ENCODE results near the gene GPT2.
"Not testable (repeated sequence)": the region's sequence is repeated elsewhere in the genome, so short reads cannot be mapped to it uniquely, and the experiment has no call there.

GPT2 gene

DNA sequence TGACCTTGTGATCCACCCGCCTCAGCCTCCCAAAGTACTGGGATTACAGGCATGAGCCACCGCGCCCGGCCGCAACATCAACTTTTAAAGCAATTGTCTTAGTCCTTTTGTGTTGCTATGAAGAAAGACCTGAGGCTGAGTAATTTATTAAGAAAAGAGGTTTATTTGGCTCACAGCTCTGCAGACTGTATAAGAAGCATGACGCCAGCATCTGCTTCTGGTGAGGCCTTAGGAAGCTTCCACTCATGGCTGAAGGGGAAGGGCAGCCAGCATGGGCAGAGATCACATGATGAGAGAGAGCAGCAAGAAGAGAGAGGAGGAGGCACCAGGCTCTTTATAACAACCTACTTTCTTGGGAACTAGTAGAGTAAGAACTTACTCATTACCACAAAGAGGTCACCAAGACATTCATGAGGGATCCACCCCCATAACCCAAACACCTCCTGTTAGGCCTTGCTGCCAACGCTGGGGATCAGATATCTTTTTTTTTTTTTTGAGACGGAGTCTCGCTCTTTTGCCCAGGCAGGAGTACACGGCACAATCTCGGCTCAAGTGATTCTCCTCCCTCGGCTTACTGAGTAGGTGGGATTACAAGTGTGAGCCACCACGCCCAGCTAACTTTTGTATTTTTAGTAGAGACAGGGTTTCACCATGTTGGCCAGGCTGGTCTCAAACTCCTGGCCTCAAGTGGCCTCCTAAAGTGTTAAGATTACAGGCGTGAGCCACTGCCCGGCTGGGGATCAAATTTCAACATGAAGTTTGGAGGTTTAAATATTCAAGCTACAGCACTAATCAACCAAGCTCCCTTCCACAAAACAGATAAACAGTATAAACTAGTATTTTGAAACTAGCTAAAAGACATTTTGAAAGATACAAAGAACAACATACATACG, 21.4 kb upstream of the GPT2 start:
- FAIRE-seq: no peak

- FAIRE-seq: no peak
Observed at GRCh38 chr16:46866286-46866685, 17.9 kb upstream of the GPT2 start.

- FAIRE-seq: not testable (repeated sequence)
Observed at GRCh38 chr16:46867486-46867885, 16.7 kb upstream of the GPT2 start.

GRCh38 chr16:46868891-46869290, 15.3 kb upstream of the GPT2 start:
- FAIRE-seq: not testable (repeated sequence)

DNA sequence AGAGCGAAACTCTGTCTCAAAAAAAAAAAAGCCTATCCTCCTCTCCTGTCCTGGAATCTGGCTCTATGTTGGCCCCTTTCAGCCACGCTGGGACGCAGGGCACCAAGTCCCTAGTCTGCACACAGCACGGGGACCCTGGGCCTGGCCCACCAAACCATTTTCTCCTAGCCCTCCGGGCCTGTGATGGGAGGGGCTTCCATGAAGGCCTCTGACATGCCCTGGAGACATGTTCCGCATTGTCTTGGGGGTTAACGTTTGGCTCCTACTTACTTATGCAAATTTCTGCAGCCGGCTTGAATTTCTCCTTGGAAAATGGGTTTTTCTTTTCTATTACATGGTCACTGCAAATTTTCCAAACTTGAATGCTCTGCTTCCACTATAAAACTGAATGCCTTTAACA, 12.6 kb upstream of the GPT2 start:
- FAIRE-seq: no peak

DNA sequence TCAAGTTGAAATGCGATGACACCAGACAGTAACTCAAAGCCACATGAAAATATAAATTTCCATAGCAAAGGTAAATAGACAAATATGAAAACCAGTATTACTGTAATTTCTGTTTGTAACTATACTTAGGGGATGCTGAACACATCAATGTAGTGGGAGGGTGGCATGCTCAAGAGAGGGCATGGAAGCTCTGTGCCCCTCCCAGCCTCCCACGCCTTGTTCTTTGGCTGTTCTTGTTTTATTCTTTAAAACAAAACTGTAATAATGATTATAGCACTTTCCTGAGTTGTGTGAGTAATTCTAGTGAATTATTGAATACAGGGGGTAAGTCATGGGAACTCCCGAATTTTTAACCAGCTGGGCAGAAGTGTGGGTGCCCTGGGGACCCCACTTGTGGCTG, 11.0 kb upstream of the GPT2 start:
- no peak for FAIRE-seq

- FAIRE-seq: no peak
Observed at GRCh38 chr16:46875243-46875642, 8.9 kb upstream of the GPT2 start.

DNA sequence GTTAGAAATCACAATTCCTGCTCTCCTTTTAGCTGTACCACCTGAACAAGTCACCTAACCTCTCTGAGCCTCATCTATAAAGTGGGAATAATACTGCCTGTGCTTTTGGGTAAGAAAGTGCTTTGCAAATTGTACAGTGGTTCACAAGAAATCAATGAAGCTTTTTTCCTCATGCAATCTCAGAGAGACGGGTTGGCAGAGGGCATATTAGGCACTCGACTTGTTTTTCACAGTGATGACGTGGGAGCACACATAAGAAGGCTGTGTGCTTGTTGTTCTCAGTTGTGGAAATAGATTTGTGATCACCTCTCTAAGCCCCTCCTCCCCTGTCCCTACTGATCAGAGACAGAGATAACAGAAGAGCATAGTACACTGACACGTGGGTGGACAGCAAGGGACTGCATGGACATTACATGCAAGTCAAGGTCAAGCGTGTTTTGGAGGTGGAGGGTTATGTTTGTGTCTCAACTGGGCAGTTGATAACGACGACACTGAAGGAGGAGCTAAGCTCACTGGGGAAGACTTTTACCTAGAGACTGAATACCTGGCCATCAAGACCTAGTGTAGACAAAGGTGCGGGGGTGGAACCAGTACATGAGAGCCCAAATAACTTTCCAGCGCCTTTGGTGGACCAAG, 1.7 kb upstream of the GPT2 start:
- no peak for FAIRE-seq

DNA sequence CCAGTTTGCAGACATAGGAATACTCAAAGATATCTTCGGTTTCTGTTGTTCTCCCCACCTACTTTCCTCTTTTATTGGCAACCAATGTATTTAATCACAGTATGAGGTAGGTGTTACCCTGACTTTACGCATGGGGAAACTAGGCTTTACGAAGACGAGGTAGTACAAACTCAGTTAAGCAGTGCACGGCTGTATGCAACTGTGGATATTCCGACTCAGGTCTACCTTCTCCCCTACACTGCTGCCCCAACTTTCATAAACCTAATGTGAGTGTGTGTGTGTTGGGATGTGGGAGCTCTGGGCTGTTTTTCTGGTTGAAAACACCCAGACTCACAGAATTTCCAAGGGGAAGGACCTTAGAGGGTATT, 1.2 kb upstream of the GPT2 start:
- no peak for FAIRE-seq

- no peak for FAIRE-seq
Observed at GRCh38 chr16:46883353-46883689, 841 bp upstream of the GPT2 start.

DNA sequence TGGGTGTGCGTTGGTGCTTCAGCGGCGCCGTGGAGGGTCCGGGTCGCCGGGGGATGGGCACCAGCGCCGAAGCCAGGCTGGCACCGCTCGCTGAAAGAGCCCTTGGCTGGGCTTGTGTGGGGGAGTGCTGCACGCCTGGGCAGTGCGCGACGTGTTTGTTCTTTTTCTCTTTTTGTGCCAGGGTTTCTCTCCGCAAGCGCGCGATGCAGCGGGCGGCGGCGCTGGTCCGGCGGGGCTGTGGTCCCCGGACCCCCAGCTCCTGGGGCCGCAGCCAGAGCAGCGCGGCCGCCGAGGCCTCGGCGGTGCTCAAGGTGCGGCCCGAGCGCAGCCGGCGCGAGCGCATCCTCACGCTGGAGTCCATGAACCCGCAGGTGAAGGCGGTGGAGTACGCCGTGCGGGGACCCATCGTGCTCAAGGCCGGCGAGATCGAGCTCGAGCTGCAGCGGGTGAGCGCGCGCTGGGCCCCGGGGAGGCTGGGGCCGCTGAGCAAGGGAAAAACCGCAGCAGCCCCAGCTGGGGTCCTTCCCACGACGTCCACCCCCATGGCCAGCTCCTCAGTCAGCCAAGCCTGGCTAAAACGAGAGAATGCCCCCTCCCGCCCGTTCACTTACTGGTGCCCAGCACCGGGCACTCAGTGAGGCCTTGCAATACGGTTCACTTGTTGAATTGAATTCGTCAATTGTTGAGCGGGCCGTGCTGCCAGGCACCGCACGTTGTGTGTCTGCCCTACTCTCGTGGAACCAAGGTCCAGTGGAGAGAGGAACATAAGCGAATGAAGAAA, 541 bp downstream of the GPT2 start:
- no peak for FAIRE-seq

- no peak for FAIRE-seq
Observed at GRCh38 chr16:46885960-46886763, 2.0 kb downstream of the GPT2 start.

DNA sequence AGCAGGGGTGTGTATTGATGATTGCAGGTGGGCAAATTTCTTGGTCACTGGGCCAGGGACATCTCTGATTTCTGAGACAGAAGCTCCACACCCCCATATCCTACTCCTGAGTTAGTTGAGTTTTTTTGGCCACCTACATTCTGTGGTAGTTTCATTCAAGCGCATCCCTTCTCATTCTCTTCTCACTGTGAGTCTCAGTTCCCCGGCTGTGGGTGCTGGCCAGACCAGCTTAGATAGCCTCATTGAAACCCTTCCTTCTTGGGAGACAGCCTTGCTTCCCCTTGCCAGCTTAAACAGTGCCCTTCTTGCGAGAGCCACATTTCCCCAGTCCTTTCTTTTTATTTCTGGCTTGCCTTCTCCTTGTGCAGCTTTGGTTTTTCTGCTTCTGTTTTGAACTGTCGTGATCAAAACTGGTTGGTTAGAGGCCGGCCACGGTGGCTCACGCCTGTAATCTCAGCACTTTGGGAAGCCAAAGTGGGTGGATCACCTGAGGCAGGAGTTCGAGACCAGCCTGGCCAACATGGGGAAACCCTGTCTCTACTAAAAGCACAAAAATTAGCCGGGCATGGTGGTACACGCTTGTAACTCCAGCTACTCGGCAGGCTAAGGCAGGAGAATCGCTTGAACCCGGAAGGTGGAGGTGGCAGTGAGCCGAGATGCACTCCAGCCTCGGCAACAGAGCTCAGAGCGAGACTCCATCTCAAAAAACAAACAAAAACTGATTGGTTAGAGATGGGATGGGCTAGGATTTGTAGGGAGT, 2.8 kb downstream of the GPT2 start:
- no peak for FAIRE-seq

GRCh38 chr16:46887524-46887854, 3.3 kb downstream of the GPT2 start:
- FAIRE-seq: no peak

DNA sequence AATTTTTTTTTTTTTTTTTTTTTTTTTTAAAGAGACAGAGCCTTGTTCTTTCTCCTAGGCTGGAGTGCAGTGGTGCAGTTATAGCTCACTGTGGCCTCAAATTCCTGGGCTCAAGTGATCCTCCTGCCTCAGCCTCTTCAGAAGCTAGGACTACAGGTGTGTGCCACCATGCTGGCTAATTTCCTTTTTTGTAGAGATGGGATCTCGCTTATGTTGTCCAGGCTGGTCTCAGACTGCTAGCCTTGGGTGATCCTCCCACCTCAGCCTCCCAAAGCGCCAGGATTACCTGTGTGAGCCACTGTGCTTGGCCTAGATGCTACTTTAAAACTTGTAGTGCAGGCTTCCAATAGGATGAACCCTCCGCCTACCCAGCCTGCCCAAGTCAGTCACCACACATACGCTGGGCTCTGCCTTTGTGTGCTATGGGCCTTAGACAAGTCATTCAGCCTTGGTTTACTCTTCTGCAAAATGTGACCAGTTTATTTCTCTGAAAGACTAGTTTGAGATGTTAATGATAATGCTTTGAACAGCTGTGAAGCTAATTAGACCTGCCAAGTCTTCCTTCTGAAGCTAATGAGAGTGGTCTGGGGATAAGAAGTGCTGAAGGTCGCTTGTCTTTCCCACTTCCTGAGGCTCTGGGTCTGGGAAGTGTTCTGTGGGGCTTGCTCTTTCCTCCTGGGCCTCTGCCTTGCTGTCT, 5.2 kb downstream of the GPT2 start:
- FAIRE-seq: no peak

DNA sequence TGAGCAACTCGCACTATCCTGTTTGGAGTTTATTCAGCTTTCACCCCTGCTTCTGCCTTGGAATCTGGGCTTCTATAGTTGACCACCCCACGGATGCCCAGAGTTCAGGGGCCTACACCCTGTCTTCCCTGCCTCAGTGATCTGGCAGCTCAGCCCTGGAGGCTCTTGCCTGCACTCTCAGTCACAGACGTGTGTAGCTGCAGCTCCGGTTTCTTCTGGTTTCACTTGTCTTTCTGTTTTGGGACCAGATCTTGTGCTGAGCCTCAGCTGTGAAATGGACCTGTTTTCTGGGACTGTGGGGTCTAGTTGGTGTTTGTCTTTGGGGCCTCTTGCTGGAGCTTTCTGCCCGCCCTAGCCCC, 5.8 kb downstream of the GPT2 start:
- FAIRE-seq: no peak

GRCh38 chr16:46891910-46892309, 7.7 kb downstream of the GPT2 start:
- no peak for FAIRE-seq

GRCh38 chr16:46894036-46894672, 10.0 kb downstream of the GPT2 start:
- no peak for FAIRE-seq

- FAIRE-seq: no peak
Observed at GRCh38 chr16:46895399-46896313, 11.5 kb downstream of the GPT2 start.

Measured in endometrium (tissue), 2 donors.